Nephron (organoid): ENCODE results near the gene TUBB2A.
A peak's percentile ranks its signal among the peaks of the same experiment; 100 is the strongest.
"Not testable (repeated sequence)": the region's sequence is repeated elsewhere in the genome, so short reads cannot be mapped to it uniquely, and the experiment has no call there.

Experiments used
- H3K27ac Mint-ChIP-seq, 3 experiments: 2 replicates each; pipeline ENCODE4 v1.8.0; 2020; ENCODE audit warnings: mixed read lengths in 3 of 3, mild to moderate bottlenecking in 2 of 3, moderate library complexity in 1 of 3
- H3K27me3 Mint-ChIP-seq: 2 replicates; pipeline ENCODE4 v1.8.0; 2021; ENCODE audit warnings: low read depth, mild to moderate bottlenecking, moderate library complexity, mixed read lengths
- H3K36me3 Mint-ChIP-seq: 2 replicates; pipeline ENCODE4 v1.8.0; 2020; ENCODE audit warnings: low read depth, mixed read lengths
- H3K4me1 Mint-ChIP-seq: 2 replicates; pipeline ENCODE4 v1.8.0; 2020; ENCODE audit warnings: mixed read lengths
- H3K4me3 Mint-ChIP-seq, 3 experiments: 2 replicates each; pipeline ENCODE4 v1.8.0; 2020; ENCODE audit warnings: mild to moderate bottlenecking in 3 of 3, mixed read lengths in 3 of 3, moderate library complexity in 2 of 3
- H3K9me3 Mint-ChIP-seq: 2 replicates; pipeline ENCODE4 v1.8.0; 2020; ENCODE audit warnings: mixed read lengths
- TF ChIP-seq, protein P1 (sequence below), 3 experiments: fragments of 200-600 bp; sonication (generic); IDR thresholded peaks; one replicate each; pipeline ENCODE4 v1.5.0; 2021; ENCODE audit warnings: antibody characterized with exemption in 3 of 3; ENCODE audit not compliant: unreplicated experiment in 3 of 3

The TUBB2A gene

DNA sequence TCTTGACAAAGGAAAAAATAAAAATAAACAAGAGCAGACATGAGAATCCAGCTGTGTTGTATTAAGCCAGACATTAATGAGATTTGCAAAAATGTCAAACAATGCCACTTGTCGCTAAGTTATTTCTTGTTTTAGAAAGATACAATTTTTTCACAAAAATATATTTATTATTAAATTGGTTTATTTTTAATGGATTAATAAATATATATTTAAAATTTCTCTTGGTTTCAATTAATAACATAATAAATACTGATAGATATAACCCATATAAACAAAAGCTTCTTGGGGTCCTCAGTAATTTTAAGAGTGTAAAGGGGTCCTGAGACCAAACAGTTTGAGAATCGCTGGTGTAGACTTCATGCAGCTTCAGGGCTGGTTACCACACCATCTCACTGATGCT lies 44.0 kb upstream of the TUBB2A start:
- H3K4me1 Mint-ChIP-seq: no peaks in the 10 kb centered on the region
- no peak overlapping the region for H3K4me3 Mint-ChIP-seq
- TF ChIP-seq, protein P1, sequence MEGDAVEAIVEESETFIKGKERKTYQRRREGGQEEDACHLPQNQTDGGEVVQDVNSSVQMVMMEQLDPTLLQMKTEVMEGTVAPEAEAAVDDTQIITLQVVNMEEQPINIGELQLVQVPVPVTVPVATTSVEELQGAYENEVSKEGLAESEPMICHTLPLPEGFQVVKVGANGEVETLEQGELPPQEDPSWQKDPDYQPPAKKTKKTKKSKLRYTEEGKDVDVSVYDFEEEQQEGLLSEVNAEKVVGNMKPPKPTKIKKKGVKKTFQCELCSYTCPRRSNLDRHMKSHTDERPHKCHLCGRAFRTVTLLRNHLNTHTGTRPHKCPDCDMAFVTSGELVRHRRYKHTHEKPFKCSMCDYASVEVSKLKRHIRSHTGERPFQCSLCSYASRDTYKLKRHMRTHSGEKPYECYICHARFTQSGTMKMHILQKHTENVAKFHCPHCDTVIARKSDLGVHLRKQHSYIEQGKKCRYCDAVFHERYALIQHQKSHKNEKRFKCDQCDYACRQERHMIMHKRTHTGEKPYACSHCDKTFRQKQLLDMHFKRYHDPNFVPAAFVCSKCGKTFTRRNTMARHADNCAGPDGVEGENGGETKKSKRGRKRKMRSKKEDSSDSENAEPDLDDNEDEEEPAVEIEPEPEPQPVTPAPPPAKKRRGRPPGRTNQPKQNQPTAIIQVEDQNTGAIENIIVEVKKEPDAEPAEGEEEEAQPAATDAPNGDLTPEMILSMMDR (IDR thresholded peaks at IDR 0.05; ENCODE audit: unreplicated experiment in 3 of 3): no peak
- H3K27ac Mint-ChIP-seq: no peak overlapping the region
- peaks cover 6% of the 10 kb centered on the region for H3K27me3 Mint-ChIP-seq
- H3K36me3 Mint-ChIP-seq: no peaks in the 10 kb centered on the region
- peaks cover 28% of the 10 kb centered on the region for H3K9me3 Mint-ChIP-seq

- no peak overlapping the region for H3K4me3 Mint-ChIP-seq
- no peak overlapping the region for H3K27ac Mint-ChIP-seq
- H3K36me3 Mint-ChIP-seq: no peaks in the 10 kb centered on the region
- H3K27me3 Mint-ChIP-seq: peaks cover 6% of the 10 kb centered on the region
- peaks cover 28% of the 10 kb centered on the region for H3K9me3 Mint-ChIP-seq
- H3K4me1 Mint-ChIP-seq: no peaks in the 10 kb centered on the region
- TF ChIP-seq, protein P1 (IDR thresholded peaks at IDR 0.05; ENCODE audit: unreplicated experiment in 3 of 3): no peak
Measured at GRCh38 chr6:3200682-3201081, 43.3 kb upstream of the TUBB2A start.

DNA sequence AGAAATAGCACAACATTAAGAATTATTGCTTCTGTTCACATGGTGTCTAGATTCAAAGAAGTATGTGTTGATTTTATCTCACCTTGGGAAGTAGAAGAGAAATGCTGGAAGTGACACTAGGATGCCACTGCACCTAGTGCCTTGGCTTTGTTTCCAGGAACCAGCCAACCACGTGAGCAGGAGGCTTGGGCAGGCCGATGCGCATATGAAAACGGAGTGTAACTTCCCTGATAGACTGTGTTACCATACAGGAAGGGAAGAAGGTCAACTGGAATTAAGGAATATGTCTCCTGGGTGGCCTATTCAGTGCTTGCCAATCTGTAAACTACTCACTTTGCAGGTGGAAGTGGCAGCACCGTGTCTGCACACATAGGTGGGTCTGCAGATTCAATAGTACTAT lies 42.0 kb upstream of the TUBB2A start:
- H3K36me3 Mint-ChIP-seq: no peaks in the 10 kb centered on the region
- peaks cover 6% of the 10 kb centered on the region for H3K27me3 Mint-ChIP-seq
- H3K27ac Mint-ChIP-seq: no peak overlapping the region
- no peaks in the 10 kb centered on the region for H3K4me1 Mint-ChIP-seq
- no peak overlapping the region for H3K4me3 Mint-ChIP-seq
- H3K9me3 Mint-ChIP-seq: peaks cover 23% of the 10 kb centered on the region
- TF ChIP-seq, protein P1 (IDR thresholded peaks at IDR 0.05; ENCODE audit: unreplicated experiment in 3 of 3): no peak

DNA sequence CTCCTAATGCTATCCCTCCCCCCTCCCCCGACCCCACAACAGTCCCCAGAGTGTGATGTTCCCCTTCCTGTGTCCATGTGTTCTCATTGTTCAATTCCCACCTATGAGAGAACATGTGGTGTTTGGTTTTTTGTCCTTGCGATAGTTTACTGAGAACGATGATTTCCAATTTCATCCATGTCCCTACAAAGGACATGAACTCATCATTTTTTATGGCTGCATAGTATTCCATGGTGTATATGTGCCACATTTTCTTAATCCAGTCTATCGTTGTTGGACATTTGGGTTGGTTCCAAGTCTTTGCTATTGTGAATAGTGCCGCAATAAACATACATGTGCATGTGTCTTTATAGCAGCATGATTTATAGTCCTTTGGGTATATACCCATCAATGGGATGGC lies 40.4 kb upstream of the TUBB2A start:
- H3K4me3 Mint-ChIP-seq, H3K27me3 Mint-ChIP-seq, H3K36me3 Mint-ChIP-seq, H3K4me1 Mint-ChIP-seq, H3K27ac Mint-ChIP-seq: not testable (repeated sequence)
- H3K9me3 Mint-ChIP-seq: peaks cover 12% of the 10 kb centered on the region

- Mint-ChIP-seq H3K27ac (peak overlapping the region in 2 of 3 experiments; percentile 26 to 33), H3K27me3 (no peaks in the 10 kb centered on the region), H3K9me3 (peaks cover 11% of the 10 kb centered on the region), H3K4me3 (no peak overlapping the region), H3K4me1 (no peaks in the 10 kb centered on the region), H3K36me3 (no peaks in the 10 kb centered on the region)
- TF ChIP-seq, protein P1 (IDR thresholded peaks at IDR 0.05; ENCODE audit: unreplicated experiment in 3 of 3): no peak
Measured at GRCh38 chr6:3196770-3197169, 39.4 kb upstream of the TUBB2A start.

DNA sequence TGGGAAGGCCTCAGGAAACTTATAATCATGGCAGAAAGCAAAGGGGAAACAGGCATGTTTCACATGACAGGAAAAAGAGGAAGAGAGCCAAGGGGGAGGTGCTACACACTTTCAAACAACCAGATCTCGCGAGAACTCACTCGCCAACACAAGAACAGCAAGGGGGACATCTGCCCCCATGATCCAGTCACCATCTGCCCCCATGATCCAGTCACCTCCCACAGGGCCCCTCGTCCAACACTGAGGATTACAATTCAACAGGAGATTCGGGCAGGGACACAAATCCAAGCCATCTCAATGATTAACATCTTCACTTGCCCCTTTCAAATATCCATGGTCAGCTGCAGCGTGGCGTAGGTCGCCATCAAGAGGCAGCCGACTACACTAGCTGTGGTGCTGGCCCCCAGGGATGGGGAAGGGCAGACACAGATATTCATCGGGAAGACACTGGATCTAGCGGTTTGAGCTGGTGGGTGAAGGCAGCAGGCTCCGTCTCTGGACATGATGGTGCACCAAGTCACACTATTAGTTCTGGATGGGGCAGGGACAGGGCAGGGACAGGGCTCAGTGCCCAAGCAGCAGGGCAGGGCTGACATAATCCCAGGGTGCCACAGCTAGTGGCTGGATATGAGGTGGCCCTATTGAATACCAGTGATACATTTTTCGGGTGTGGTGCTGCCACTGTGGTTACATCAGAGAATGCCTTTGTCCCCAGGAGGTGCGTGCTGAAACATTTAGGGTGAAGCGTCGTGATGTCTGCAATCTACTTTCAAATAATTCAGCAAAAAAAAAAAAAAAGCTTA lies 38.6 kb upstream of the TUBB2A start:
- Mint-ChIP-seq H3K9me3 (peaks cover 11% of the 10 kb centered on the region), H3K36me3 (no peaks in the 10 kb centered on the region), H3K27me3 (no peaks in the 10 kb centered on the region), H3K4me3 (no peak overlapping the region), H3K27ac (peak overlapping the region in 1 of 3 experiments; percentile 33), H3K4me1 (no peaks in the 10 kb centered on the region)
- TF ChIP-seq, protein P1 (IDR thresholded peaks at IDR 0.05; ENCODE audit: unreplicated experiment in 3 of 3): no peak
